ENCODE results near the gene ZNF827. TPM values are rescaled to one million over a fixed set of nuclear protein-coding genes. Genes with fewer than 3 reads are reported as not detected.

Gene ZNF827
- total and polyA plus RNA-seq, 8 donors: 3.8 to 13.8 (median 5.1) TPM

- FAIRE-seq (no peak), DNase-seq (no peak), ATAC-seq (no peak)
- Histone ChIP-seq H3K4me1 (peaks cover 5 to 15% (median 12%) of the 10 kb centered on the region in 3 donors), H3K27ac (no peak overlapping the region), H3K27me3 (no peaks in the 10 kb centered on the region), H3K9me3 (no peaks in the 10 kb centered on the region), H3K4me3 (no peak overlapping the region), H3K36me3 (no peaks in the 10 kb centered on the region)
- WGBS, 2 donors: 14 to 20% methylated on average over 5 of the region's 5 CpGs
- intact Hi-C loops (cut with DNase I): no loop called here
- no peak for TF ChIP-seq CTCF (IDR thresholded peaks at IDR 0.05)
Observed at GRCh38 chr4:145739845-145740244, 198.8 kb downstream of the ZNF827 start.

DNA sequence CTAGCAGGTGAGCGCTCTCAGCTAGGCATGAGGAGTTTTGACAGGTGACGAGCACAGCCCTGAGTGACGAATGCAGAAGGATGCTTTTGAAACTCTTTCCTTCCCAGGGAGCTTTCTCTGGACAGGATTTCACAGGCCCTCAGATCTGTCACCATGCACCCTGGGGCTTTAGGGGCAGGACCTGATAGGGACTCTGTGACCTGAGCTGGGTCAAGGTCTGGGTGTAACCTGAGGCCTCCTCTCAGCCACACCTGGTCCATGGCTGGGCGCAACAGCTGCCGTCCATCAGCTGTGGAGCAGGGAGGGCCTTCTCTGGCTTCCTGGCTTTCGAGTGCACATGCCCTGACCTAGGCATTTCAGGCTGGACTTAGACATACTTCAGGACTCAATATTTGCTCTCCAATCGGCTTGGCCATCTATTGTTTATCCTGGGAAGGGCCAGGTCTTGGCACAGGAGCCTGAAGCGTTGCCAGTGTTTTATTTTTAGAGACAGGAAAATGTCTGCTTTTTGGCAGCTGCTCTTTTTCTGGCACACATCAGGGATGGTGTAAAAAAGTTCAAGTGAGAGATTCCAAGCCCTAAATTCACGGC, 202.3 kb downstream of the ZNF827 start:
- no peak overlapping the region for H3K4me3 ChIP-seq
- FAIRE-seq (no peak), DNase-seq (peak in 5 of 6 donors; percentile 58 to 72 (median 66)), ATAC-seq (peak; percentile 20 to 64 (median 30))
- no peaks in the 10 kb centered on the region for H3K36me3 ChIP-seq
- H3K9me3 ChIP-seq: no peaks in the 10 kb centered on the region
- no peaks in the 10 kb centered on the region for H3K27me3 ChIP-seq
- H3K27ac ChIP-seq: peak overlapping the region in 3 of 4 donors; percentile 4 to 98 (median 9)
- intact Hi-C loops (cut with DNase I): no loop called here
- H3K4me1 ChIP-seq: peaks cover 7 to 40% (median 27%) of the 10 kb centered on the region in 3 donors
- 27 to 36% methylated on average over 9 of the region's 9 CpGs for WGBS, 2 donors
- no peak for TF ChIP-seq CTCF (IDR thresholded peaks at IDR 0.05)

DNA sequence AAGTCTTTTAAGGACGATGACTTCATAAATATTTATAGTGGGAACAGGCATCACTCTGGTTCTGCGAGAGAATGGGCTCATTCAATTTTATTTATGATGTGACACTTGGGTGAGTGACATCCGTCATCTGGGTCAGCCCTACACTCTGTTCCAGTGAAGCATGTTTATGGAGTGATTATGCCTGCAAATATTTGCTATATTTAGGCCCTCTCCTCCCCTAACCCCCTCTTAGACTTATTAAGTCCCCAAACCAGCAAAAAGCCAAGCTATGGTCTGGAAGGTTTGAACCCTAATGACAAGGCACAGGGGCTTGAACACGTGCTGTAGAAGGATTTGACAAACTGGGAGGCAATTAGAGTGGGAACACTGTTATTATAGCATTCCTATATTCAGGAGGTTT, 202.8 kb downstream of the ZNF827 start:
- FAIRE-seq (no peak), ATAC-seq (no peak), DNase-seq (no peak)
- intact Hi-C loops (cut with DNase I): no loop called here
- Histone ChIP-seq H3K27ac (peak overlapping the region in 2 of 4 donors; percentile 97 to 98), H3K9me3 (no peaks in the 10 kb centered on the region), H3K27me3 (no peaks in the 10 kb centered on the region), H3K4me1 (peaks cover 12 to 45% (median 29%) of the 10 kb centered on the region in 3 donors), H3K4me3 (no peak overlapping the region), H3K36me3 (no peaks in the 10 kb centered on the region)
- 78 to 88% methylated on average over 4 of the region's 4 CpGs for WGBS, 2 donors
- TF ChIP-seq CTCF (IDR thresholded peaks at IDR 0.05): no peak

GRCh38 chr4:145735347-145735675, 203.3 kb downstream of the ZNF827 start:
- ATAC-seq (no peak), DNase-seq (no peak), FAIRE-seq (no peak)
- H3K4me1 ChIP-seq: peaks cover 17 to 50% (median 34%) of the 10 kb centered on the region in 3 donors
- H3K27ac ChIP-seq: peak overlapping the region in 2 of 4 donors; percentile 97 to 98
- no peak for TF ChIP-seq CTCF (IDR thresholded peaks at IDR 0.05)
- 77 to 84% methylated on average over 2 of the region's 2 CpGs for WGBS, 2 donors
- H3K36me3 ChIP-seq: no peaks in the 10 kb centered on the region
- H3K4me3 ChIP-seq: no peak overlapping the region
- intact Hi-C loops (cut with DNase I): no loop called here
- no peaks in the 10 kb centered on the region for H3K9me3 ChIP-seq
- H3K27me3 ChIP-seq: no peaks in the 10 kb centered on the region

DNA sequence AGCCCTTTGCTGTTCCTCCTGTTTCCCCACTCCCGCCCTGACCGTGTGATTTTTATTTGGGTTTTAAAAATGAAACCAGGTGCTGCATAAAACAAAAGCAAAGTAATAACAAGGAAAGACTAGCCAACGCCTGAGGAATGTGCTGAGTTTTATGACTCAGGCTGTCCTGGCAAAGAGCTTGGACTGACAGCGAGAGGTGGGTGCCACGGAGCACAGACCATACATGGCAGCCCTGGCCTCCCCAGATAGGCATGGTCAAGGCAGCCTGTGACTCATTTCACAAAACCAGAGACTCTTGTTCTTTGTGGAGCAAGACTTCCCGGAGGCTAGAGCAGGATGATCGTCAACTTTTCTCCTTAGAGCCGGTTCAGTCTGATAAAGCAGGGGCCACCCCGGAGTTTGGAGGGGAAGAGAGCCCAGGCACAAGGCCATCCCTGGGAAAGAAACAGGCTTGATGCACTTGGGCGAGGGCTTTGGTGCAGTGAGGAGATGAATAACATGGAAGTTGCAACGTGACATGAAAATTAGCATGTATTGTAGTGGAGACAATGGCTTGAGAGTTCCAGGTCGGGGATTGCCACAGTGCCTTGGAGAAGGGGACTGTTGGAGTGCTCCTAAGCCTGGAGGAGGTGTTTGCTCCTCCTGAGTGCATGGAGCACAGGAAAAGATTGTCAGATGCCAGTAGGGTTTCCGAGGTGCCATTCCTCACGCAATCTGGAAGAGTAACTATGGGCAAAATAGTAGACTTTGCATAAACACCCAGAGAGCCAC, 203.9 kb downstream of the ZNF827 start:
- FAIRE-seq (peak; percentile 47), ATAC-seq (peak; percentile 32 to 70 (median 48)), DNase-seq (peak in 5 of 6 donors; percentile 53 to 82 (median 63))
- 40 to 45% methylated on average over 14 of the region's 14 CpGs for WGBS, 2 donors
- H3K4me1 ChIP-seq: peaks cover 17 to 50% (median 35%) of the 10 kb centered on the region in 3 donors
- no peak overlapping the region for H3K4me3 ChIP-seq
- no peak for TF ChIP-seq CTCF (IDR thresholded peaks at IDR 0.05)
- peak overlapping the region; percentile 12 to 98 (median 65) for H3K27ac ChIP-seq
- H3K36me3 ChIP-seq: no peaks in the 10 kb centered on the region
- intact Hi-C loops (cut with DNase I): no loop called here
- H3K27me3 ChIP-seq: no peaks in the 10 kb centered on the region
- H3K9me3 ChIP-seq: no peaks in the 10 kb centered on the region
